GM12878 (cell line): ENCODE measurements around the gene CINP. TPM values are rescaled to one million over a fixed set of nuclear protein-coding genes. Genes with fewer than 3 reads are reported as not detected.

ENCODE experiments used
- ATAC-seq: fragments of 200-7000 bp; cut with Tn5 transposase; 3 replicates; pipeline ENCODE4 v1.9.1; 2020; ENCODE audit warnings: mild to moderate bottlenecking, moderate library complexity
- BruUV-seq: library from RNA; stranded (reverse); fragments of 400-500 nt; replicated peaks from 2 replicates; lab custom pipeline; 2021; lab: Mats Ljungman, UMichigan
- CTCF ChIA-PET: fragments of 300-600 bp; sonication (Branson Sonifier 250); formaldehyde crosslinking; extraction: SDS; loops from one replicate; lab custom pipeline; 2021; ENCODE audit warnings: inconsistent platforms; lab: Yijun Ruan, JAX
- POLR2A ChIA-PET: fragments of 350-600 bp; formaldehyde crosslinking; extraction: SDS; loops from one replicate; lab custom pipeline; 2021; ENCODE audit warnings: inconsistent platforms; lab: Charles Lee
- RAD21 ChIA-PET: fragments of 300-600 bp; sonication (Branson Sonifier 250); formaldehyde crosslinking; loops from one replicate; lab custom pipeline; 2023; ENCODE audit warnings: antibody characterized with exemption; ENCODE audit not compliant: unreplicated experiment; lab: Charles Lee
- SMC1A ChIA-PET: fragments of 300-600 bp; sonication (Branson Sonifier 250); formaldehyde crosslinking; loops from one replicate; lab custom pipeline; 2023; ENCODE audit not compliant: unreplicated experiment, uncharacterized antibody; lab: Charles Lee
- DNase-seq: peaks from one replicate; pipeline ENCODE4 v3.0.0-alpha.2; 2011; ENCODE audit warnings: low read depth, low spot score
- FAIRE-seq: peaks from 3 replicates; lab custom pipeline; 2011; peaks lifted over from hg19 to GRCh38; lab: Jason Lieb, UNC
- H2AFZ ChIP-seq: 2 replicates; pipeline ENCODE4 v1.6.0; 2011; ENCODE audit warnings: low read depth, low read length, control low read depth; ENCODE audit not compliant: control insufficient read depth
- H3K27ac ChIP-seq: 2 replicates; pipeline ENCODE4 v1.5.1; 2011; ENCODE audit warnings: control low read depth; ENCODE audit not compliant: control insufficient read depth, insufficient read depth
- H3K27me3 ChIP-seq, 2 experiments: replicated peaks in 1 of 2; 2 replicates each; pipeline versions ENCODE4 v1.6.0 to v1.6.1; 2011; ENCODE audit warnings: low read length in 1 of 2; ENCODE audit not compliant: control insufficient read depth in 2 of 2, insufficient read depth in 2 of 2
- H3K36me3 ChIP-seq, 2 experiments: 2 replicates each; pipeline ENCODE4 v1.5.1; 2011; ENCODE audit warnings: low read length in 1 of 2; ENCODE audit not compliant: control insufficient read depth in 2 of 2, insufficient read depth in 2 of 2
- H3K4me1 ChIP-seq: 2 replicates; pipeline ENCODE4 v1.6.1; 2011; ENCODE audit warnings: mild to moderate bottlenecking, low read length, moderate library complexity, mixed read lengths; ENCODE audit not compliant: control insufficient read depth, insufficient read depth
- H3K4me2 ChIP-seq: 2 replicates; pipeline ENCODE4 v1.6.0; 2011; ENCODE audit warnings: control low read depth; ENCODE audit not compliant: control insufficient read depth, insufficient read depth
- H3K4me3 ChIP-seq: fragments of 200-600 bp; sonication (generic); 2 replicates; pipeline ENCODE4 v1.5.1; 2016
- H3K79me2 ChIP-seq: 2 replicates; pipeline ENCODE4 v1.6.0; 2011; ENCODE audit warnings: low read length; ENCODE audit not compliant: control insufficient read depth, insufficient read depth
- H3K9ac ChIP-seq: 2 replicates; pipeline ENCODE4 v1.8.0; 2011; ENCODE audit warnings: low read length, control low read depth, mixed read lengths; ENCODE audit not compliant: control insufficient read depth, insufficient read depth
- H3K9me3 ChIP-seq: replicated peaks from 3 replicates; pipeline ENCODE4 v1.5.1; 2011; ENCODE audit warnings: mild to moderate bottlenecking, low read length; ENCODE audit not compliant: control insufficient read depth, insufficient read depth
- H4K20me1 ChIP-seq: 2 replicates; pipeline ENCODE4 v1.6.0; 2011; ENCODE audit not compliant: control insufficient read depth, insufficient read depth
- BRCA1 ChIP-seq: IDR thresholded peaks from 2 replicates; pipeline ENCODE4 v1.6.1; 2011; ENCODE audit warnings: low read depth, low read length, improper control_type of control experiment
- CHD2 ChIP-seq: IDR thresholded peaks from 2 replicates; pipeline ENCODE4 v1.6.1; 2011; ENCODE audit warnings: low read depth, low read length, improper control_type of control experiment, borderline replicate concordance
- ELK1 ChIP-seq: IDR thresholded peaks from 2 replicates; pipeline ENCODE4 v1.6.1; 2012; ENCODE audit warnings: low read depth, low read length, improper control_type of control experiment
- FOXM1 ChIP-seq: IDR thresholded peaks from 2 replicates; pipeline ENCODE4 v1.6.1; 2012; ENCODE audit warnings: low read depth, mild to moderate bottlenecking, inconsistent platforms, low read length, moderate library complexity
- NRF1 ChIP-seq: conservative IDR thresholded peaks from 2 replicates; pipeline ENCODE4 v1.6.1; 2011; ENCODE audit warnings: mild to moderate bottlenecking, low read depth, low read length, improper control_type of control experiment
- WGBS: methylation state at CpG from one replicate; pipeline ENCODE4 v1.1.6; 2016; ENCODE audit warnings: low lambda C conversion rate; ENCODE audit not compliant: insufficient replicate concordance, insufficient coverage; ENCODE audit errors: missing lambda C conversion rate; 5-methylcytosine and 5-hydroxymethylcytosine counted together
- in situ Hi-C: fragments of 300-500 bp; cut with MboI; formaldehyde crosslinking; loops from 9 replicates; pipeline ENCODE4 v1.14.3; 2018; ENCODE audit warnings: mixed read lengths
- intact Hi-C: fragments of 100-400 bp; cut with micrococcal nuclease; formaldehyde crosslinking; loops from one replicate; pipeline ENCODE4 v1.14.2; 2022; ENCODE audit not compliant: unreplicated experiment
- polyA plus RNA-seq, 11 experiments: library from polyadenylated mRNA; depleted of rRNA in 4 of 11; unstranded in 6 of 11; stranded (reverse) in 5 of 11; fragments of >200 nt; fragmentation: Nextera tagmentation in 4 of 11; fragmentation: Illumina TruSeq in 1 of 11; extraction: Ambion mirVana in 4 of 11; extraction: Trizol in 1 of 11; gene quantifications; 1 replicate in 1 of 11; 2 replicates in 10 of 11; pipeline versions ENCODE4 v1.2.1 to v1.2.3, GENCODE V29; 2011 to 2016; ENCODE audit warnings: inconsistent platforms in 2 of 11, missing spikeins in 2 of 11, low read depth in 1 of 11
- total RNA-seq, 4 experiments: library from RNA; depleted of rRNA in 3 of 4; stranded (reverse); fragments of >200 nt in 3 of 4; fragmentation: Illumina TruSeq in 1 of 4; extraction: Trizol in 1 of 4; gene quantifications; 2 replicates each; pipeline versions ENCODE4 v1.2.1 to v1.2.3, GENCODE V29; 2013 to 2021
- TF ChIP-seq, protein P1 (sequence below): fragments of 450-650 bp; IDR thresholded peaks from 2 replicates; pipeline ENCODE4 v1.6.1; 2016; ENCODE audit warnings: mild to moderate bottlenecking, moderate library complexity, borderline replicate concordance

CINP gene
- total and polyA plus RNA-seq, 10 of the 15 experiments (the other 5 are each of a cell fraction or from before 2014, with no cell fraction given), result 45.4 to 73.3 (median 52.9) TPM

- in situ Hi-C loops (no loop called here), intact Hi-C loops (no loop called here)
- no peak for ATAC-seq
- Histone ChIP-seq H4K20me1 (no peaks in the 10 kb centered on the region), H3K79me2 (no peaks in the 10 kb centered on the region), H2AFZ (no peak overlapping the region), H3K4me3 (no peak overlapping the region), H3K4me1 (no peaks in the 10 kb centered on the region), H3K9ac (no peak overlapping the region), H3K4me2 (no peak overlapping the region), H3K9me3 (no peaks in the 10 kb centered on the region), H3K36me3 (peaks cover 0 to 11% of the 10 kb centered on the region in 2 experiments; a peak in 3 of 4 replicates), H3K27me3 (no peaks in the 10 kb centered on the region), H3K27ac (no peak overlapping the region)
- SMC1A ChIA-PET, result no interaction called here
- no TSS peak for BruUV-seq
- TF ChIP-seq BRCA1 (no peak), ELK1 (no peak), NRF1 (no peak), FOXM1 (no peak), CHD2 (no peak)
- TF ChIP-seq, protein P1, sequence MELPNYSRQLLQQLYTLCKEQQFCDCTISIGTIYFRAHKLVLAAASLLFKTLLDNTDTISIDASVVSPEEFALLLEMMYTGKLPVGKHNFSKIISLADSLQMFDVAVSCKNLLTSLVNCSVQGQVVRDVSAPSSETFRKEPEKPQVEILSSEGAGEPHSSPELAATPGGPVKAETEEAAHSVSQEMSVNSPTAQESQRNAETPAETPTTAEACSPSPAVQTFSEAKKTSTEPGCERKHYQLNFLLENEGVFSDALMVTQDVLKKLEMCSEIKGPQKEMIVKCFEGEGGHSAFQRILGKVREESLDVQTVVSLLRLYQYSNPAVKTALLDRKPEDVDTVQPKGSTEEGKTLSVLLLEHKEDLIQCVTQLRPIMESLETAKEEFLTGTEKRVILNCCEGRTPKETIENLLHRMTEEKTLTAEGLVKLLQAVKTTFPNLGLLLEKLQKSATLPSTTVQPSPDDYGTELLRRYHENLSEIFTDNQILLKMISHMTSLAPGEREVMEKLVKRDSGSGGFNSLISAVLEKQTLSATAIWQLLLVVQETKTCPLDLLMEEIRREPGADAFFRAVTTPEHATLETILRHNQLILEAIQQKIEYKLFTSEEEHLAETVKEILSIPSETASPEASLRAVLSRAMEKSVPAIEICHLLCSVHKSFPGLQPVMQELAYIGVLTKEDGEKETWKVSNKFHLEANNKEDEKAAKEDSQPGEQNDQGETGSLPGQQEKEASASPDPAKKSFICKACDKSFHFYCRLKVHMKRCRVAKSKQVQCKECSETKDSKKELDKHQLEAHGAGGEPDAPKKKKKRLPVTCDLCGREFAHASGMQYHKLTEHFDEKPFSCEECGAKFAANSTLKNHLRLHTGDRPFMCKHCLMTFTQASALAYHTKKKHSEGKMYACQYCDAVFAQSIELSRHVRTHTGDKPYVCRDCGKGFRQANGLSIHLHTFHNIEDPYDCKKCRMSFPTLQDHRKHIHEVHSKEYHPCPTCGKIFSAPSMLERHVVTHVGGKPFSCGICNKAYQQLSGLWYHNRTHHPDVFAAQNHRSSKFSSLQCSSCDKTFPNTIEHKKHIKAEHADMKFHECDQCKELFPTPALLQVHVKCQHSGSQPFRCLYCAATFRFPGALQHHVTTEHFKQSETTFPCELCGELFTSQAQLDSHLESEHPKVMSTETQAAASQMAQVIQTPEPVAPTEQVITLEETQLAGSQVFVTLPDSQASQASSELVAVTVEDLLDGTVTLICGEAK, result no peak
- 96% methylated on average over 5 of the region's 5 CpGs for WGBS
- DNase-seq, result no peak
- no peak for FAIRE-seq
- CTCF ChIA-PET, result no interaction called here
- RAD21 ChIA-PET, result no interaction called here
- POLR2A ChIA-PET, result no interaction called here
Observed at GRCh38 chr14:102344485-102344884, 18.2 kb downstream of the CINP start.
